Stimulated activated CD4-positive, alpha-beta T cell treated with anti-CD3 and anti-CD28 coated beads, Interleukin-4, amount 100 ng/mL, for 4 hours (primary cell): Measurements from ENCODE around the gene MAP4K4.
A peak's percentile ranks its signal among the peaks of the same experiment; 100 is the strongest.
"Not testable (repeated sequence)": the region's sequence is repeated elsewhere in the genome, so short reads cannot be mapped to it uniquely, and the experiment has no call there.

Source experiments
- DNase-seq, 2 experiments: peaks; one replicate each; pipeline ENCODE4 v3.0.0-alpha.2; 2020

MAP4K4 gene

DNA sequence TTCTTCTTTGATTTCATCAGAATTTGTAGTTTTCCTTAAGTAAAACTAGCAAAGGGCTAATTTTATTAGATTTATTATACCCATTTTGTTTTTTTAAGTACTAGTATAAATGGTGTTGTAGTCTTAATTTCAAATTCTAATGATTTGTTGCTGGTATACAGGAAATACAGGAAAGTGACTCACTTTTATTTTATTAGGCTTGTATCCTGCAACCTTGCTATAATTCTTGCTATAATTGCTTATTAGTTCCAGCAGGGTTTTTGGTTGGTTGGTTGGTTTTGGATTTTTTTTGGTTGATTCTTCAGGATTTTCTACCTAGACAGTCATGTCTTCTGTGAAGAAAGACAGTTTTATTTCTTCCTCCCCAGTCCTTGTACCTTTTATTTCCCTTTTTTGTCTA lies 183.6 kb downstream of the MAP4K4 start:
- no peak for DNase-seq

DNA sequence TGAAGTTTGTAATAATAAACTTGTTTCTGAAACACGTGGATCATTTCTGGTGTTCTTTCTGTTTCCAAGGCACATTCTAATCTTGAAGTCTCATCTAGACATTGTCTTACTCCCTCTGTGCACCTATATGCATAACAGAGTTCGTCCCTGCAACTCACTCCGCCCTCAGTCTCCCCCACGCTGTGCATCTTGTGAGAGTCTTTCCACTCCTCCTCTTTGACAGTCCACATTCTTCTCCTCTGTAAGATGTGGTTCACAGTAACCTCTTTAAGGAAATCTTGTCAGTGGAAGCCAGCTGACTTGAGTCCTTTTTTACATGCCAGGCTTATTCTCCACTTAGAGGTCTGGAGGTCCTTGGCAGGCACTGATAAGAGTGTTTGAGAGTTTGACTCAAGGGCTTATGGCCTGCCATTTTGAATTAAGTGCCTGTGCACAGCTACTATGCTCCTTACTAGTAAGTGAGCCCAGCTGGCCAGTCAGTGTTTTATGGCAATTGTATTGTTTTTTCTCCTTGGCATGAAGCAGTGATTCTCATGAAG lies 185.3 kb downstream of the MAP4K4 start:
- no peak for DNase-seq

DNA sequence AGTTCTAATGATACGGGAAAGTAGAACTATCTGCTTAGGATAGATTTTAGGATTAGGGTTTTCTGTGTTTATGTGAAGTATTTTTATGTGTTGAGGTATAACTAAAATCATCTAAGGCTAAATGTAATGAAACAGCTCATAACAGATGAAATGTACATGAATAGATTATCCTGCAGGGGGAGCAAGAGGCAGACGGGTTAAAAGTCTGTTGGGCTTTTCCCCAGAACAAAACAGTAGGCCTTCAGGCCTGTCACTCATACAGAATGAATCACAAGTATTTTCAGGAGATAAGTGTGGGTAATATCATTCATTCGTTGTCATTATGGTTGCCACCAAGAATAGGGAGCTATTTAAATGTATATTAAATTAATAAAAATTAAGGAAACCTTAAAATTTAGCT lies 186.4 kb downstream of the MAP4K4 start:
- DNase-seq, result peak; percentile 16 to 32

DNA sequence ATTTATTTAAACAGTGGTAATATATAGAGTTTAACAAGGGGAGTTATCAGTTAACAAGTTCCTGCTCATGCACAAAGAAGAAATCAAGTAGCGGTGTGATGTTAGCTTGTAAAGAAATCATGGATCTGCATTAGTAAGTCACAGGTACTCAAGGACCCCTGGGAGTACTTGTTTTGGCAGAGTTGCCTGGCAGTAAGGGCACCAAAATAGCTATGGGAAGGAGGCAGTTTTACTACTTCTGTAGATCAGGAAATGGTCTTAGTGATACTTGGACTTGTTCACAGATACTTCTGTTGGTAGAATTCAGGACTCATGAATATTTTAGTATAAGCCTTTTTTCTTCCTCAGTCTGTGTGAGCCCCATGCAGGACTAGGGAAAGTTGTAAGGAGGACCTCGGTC lies 186.9 kb downstream of the MAP4K4 start:
- no peak for DNase-seq

DNA sequence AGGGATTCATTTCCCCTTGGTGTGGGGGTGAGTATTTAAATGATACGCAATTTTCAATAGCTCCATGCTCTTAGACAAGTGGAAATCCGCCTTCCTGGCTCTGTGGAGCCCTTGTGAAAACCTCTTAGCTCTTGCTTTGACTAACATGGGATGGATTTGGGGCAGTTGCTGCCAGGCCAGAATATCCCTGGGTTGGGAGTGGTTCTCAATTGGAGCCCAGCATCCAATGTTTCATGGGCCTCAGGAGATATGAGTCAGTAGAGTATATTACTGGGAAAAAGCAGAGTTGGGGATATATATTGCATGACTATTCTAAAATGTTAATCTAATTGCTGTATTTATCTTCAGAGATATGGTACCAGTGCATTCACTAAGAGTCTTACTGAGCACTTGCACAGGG lies 189.8 kb downstream of the MAP4K4 start:
- DNase-seq, result no peak

DNA sequence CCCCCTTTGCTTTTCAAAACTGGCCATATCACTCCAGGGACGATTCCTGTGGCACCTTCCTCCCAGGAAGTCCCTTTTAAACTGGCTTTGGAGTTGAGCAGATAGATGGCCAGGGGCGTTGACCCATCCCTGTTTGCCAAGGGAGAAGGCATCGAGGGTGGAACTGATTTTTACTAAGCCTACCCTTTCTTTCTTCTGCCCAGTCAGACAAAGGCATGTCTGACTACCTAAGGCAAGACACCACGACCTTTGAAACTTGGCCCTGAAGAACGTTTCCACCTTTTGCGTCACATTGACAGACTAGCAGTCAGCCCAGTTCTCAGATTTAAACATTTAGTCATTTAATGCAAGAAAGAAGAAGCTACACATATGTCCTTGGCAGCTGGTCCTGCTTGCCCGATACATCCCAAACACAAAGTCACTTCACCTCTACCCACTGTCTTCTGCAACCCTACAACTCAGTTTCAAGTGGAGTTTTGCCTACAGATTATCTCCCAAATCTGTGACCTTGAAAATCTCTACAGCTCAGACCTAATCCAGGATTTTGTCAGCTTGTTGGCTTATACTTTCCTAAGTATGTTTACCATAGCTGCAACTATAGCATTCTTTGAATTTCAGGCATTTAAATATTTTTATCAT lies 192.1 kb downstream of the MAP4K4 start:
- no peak for DNase-seq

DNA sequence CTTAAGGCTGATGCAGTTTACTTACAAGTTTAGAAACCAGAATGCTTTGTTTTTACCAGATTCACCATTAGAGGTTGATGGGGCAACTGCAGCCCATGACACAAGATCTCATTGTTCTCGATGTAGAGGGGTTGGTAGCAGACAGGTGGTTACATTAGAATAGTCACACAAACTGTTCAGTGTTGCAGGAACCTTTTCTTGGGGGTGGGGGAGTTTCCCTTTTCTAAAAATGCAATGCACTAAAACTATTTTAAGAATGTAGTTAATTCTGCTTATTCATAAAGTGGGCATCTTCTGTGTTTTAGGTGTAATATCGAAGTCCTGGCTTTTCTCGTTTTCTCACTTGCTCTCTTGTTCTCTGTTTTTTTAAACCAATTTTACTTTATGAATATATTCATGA lies 194.9 kb downstream of the MAP4K4 start:
- DNase-seq, result no peak

DNA sequence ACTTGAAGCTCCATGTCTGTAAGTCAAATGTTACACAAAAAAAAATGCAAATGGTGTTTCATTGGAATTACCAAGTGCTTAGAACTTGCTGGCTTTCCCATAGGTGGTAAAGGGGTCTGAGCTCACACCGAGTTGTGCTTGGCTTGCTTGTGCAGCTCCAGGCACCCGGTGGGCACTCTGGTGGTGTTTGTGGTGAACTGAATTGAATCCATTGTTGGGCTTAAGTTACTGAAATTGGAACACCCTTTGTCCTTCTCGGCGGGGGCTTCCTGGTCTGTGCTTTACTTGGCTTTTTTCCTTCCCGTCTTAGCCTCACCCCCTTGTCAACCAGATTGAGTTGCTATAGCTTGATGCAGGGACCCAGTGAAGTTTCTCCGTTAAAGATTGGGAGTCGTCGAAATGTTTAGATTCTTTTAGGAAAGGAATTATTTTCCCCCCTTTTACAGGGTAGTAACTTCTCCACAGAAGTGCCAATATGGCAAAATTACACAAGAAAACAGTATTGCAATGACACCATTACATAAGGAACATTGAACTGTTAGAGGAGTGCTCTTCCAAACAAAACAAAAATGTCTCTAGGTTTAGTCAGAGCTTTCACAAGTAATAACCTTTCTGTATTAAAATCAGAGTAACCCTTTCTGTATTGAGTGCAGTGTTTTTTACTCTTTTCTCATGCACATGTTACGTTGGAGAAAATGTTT lies 196.3 kb downstream of the MAP4K4 start:
- no peak for DNase-seq

DNA sequence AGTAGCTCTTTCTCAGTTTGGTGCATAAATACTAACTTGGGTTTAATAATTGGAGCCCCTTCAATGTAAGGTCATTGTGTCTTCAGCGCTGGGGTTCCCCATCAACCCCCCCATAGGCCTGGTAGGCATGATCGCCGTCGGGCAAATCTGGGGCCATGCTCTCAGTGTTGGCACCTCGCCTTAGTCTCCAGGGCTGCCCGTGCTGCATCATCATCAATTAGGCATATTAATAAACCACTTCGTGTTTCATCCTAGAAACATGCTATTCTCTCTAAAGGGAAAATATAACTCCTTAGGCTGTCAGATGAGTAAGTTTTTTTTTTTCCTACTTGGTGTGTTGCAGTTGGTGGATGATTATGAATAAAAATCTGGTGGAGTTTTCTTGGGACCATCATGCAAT lies 197.5 kb downstream of the MAP4K4 start:
- no peak for DNase-seq

DNA sequence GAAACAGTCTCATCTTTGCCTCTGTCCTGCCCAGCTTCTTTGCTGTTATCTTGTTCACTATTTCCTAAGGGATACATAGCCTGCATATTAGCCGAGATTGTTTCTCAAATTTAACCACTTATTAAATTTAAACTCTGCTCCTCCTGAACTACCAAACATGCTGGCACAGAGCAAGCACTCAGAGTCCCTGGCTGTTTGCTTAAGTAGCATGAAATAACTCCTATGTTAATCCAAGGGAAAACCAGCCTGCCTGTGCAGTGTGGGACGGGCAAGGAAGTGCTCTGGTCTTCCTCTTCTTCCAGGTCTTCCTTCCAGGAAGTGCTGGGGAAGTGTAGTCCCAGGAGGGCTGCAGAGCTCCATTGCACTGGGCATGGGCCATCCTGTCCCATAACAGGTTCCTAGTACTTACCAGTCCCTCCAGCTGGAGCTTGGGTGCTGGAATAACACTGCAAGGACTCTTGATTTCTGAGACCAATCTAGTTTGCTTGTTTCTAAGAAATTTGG lies 198.4 kb downstream of the MAP4K4 start:
- no peak for DNase-seq

DNA sequence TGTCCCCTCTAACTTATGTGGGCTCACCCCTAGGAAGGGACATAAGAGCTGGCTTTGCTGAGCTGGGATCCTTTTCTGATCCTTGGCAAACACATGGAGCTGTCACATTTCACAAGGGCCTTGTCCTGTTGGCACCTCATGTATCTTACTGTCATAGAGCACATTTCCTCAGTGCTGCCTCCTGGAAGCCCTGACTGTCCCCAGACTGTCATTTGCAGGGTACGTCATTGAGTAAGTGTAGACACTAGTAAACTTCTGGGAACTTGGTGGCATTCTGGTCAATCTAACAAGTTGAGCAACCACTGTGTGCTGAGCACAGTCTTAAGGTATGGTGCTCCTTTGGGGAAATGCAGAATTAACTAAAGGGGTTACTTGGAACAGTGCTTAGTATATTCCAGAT lies 199.8 kb downstream of the MAP4K4 start:
- no peak for DNase-seq

DNA sequence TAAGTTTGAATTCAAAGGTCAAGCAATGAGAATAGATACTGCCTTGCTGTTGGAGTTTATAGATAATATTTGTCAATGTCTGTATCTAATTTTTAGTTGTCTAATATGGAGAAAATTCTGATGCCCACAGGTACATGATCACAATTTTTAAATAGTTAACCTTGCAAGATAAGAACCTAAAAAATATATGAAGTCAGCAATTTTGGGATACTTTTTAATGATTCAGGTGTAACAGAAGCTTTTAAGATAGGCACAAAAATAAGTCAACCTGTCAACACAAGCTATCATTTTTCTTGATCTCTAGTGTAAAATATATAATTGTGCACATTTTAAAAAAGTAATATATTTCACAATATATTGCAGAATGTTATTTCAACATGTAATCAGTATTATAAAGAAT lies 201.8 kb downstream of the MAP4K4 start:
- DNase-seq, result no peak

DNA sequence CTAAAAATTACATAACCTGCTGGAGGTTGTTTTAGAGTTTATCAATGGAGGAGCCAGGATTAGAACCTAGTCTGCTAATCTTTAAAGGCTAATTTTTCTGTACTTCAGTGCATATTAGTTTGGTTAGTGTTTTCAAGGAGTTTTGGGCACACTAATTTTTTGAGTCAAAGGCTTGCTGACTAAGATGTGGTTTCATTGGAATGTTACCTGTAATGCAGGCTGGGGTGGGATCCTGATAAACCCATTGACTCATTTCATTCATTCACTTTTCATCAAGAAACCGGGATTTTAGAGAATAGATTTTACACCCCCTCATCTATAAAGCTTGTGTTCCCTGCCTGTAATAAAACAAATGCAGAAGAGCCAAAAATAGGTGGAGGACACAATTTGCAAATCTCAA lies 202.4 kb downstream of the MAP4K4 start:
- no peak for DNase-seq

DNA sequence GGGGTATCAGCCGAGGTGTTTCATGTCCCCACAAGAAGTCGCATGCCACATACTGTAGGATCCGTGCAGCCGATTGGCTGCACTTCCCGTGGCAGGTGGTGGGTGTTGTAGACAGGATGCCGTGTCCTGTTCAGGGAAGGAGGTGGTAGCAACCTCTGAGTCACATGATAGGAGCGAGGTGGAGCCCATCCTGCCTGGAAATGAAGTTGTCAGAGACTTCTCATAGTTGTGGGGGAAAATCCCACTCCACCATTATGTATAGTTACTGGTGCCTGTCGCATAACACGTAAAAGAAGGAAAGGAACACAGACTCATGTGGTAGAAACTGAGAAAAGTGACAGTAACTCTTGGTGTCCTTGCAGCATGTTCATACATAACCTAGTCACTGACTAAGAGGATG lies 202.9 kb downstream of the MAP4K4 start:
- DNase-seq, result peak in 1 of 2 experiments; percentile 13

DNA sequence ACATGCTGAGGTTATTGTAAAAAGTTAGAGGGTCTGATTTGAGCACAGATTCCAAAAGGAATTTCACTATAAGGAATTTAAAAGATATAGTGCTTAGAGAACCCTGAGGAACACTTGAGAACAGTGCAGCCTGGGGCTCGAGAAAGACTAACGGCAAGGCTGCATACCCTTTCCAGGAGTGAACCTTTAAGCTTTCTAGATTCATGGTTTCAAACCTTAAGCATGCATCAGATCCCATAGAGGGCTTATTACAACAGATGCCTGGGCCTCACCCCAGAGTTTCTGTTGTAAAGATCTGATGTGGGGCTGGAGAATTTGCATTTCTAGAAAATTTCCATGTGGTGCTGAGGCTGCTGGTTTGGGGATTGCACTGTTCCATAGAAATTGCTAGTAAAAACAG lies 203.7 kb downstream of the MAP4K4 start:
- DNase-seq, result no peak

DNA sequence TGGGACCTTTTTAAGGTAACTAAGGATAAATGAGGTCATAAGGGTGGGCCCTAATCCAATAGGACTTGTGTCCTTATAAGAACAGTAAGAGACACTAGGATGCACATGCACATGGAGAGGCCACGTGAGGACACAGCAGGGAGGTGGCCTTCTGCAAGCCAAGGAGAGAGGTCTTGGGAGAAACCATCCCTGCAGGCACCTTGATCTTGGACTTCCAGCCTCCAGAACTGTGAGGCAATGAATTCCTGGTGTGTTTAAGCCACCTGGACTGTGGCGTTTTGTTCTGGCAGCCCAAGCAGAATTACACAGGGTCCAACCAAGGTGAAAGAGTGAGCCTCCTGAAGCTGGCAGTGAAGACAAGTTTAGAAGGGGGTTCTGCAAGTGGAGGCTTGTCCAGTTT lies 204.7 kb downstream of the MAP4K4 start:
- DNase-seq, result no peak

DNA sequence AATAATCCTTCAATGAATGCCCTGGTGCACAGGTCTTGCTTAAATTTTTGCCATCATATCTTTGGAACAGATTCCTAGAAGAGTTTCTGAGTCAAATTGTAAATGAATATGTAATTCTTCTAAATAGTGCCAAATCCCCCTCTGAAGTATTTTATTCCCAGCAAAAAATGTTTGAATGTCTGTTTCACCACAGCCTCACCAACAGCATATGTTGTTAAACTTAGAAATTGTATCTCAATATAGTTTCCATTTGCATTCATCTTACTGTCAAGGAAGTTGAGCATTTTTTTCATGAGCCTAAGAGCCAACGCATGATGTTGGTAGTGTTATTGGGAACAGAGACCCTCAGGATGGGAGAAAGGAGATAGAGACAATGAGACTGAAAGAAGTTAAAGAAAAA lies 207.4 kb downstream of the MAP4K4 start:
- no peak for DNase-seq

DNA sequence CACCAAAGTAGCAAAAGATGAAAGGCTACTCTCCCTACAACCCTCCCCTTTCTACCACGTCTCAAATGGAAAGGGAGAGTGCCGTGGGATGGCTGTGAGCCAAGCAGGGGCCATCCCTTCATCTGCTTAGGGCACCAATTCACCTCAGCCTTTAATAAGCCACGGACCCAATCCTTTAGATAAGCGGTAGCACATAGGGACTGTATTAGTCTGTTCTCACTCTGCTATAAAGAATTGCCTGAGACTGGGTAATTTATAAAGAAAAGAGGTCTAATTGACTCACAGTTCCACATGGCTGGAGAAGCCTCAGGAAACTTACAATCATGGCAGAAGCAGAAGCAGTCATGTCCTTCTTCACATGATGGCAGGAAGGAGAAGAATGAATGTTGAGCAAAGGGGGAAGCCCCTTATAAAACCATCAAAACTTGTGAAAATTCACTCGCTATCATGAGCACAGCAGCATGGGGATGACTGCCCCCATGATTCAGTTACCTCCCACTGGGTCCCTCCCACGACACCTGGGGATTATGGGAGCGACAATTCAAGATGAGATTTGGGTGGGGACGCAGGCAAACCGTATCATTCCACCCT lies 208.3 kb downstream of the MAP4K4 start:
- DNase-seq, result no peak

DNA sequence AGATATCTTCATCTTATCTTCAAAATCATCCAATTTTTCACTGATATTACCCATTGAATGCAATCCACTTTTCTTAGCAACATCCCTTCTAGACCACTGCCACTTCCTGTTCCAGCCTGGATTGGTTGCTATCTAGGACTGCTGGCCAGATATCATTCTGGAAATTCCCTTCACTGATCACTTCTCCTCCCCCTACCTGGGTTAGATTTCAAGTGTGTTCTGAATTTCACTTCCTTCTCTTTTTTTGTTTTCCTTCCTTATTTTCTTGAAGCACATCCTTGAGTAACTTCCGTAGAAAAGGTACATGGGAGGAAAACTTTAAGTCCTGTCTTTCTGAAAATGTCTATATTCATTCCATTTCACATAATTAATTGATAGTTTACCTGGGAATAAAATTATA lies 212.3 kb downstream of the MAP4K4 start:
- no peak for DNase-seq

DNA sequence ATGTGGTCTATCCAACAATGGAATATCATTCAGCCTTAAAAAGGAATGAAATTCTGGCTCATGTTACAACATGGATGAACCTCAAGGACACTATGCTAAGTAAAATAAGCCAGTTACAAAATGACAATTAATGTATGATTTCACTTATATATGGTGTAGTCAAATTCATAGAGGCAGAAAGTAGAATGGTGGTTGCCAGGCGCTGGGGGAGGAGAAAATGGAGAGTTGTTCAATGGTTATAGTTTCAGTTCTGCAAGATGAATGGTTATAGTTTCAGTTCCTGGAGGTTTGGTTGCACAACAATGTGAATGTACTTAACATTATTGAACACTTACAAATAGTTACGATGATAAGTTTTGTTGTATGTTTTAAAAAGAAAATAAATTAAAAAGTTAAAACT lies 215.0 kb downstream of the MAP4K4 start:
- no peak for DNase-seq

DNA sequence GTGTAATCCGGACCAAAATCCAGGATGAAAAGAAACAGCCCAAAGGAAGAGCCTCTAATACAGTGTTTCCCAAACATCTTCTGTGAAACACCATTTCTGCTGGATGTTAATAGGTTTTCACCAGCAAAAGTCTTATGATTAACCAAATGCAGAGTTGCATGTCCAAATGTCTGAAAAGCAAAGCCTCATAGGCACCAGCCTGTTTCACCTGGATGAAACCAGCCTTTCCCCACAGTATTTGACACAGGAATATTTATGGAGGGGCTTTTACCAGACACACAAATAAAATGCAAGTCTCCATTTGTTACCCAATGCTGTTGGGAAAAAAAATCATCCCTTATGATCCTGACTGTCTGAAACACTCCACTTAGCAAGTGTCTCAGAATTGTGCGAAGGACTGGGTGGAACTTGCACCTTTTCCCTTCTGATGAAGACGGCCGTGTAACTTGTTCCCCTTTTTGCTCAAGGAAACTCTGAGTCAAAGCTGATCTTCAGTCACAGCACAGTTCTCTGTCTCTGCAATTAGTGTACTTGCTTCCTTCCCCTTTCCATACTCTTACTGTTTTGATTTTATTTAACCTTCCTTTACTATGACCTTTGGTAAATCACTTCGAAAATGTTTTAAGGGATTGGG lies 223.9 kb downstream of the MAP4K4 start:
- no peak for DNase-seq

DNA sequence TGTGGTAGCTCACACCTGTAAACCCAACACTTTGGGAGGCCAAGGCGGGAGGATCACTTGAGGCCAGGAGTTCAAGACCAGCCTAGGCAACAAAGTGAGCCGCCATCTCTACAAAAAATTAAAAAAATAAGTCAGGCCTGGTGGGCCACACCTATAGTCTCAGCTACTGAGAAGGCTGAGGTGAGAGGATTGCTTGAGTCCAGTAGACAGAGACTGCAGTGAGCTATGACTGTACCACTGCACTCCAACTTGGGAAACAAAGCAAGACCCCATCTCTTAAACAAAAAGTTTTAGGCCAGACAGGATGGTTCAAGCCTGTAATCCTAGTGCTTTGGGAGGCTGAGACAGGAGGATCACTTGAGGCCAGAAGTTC lies 224.4 kb downstream of the MAP4K4 start:
- DNase-seq, result no peak

DNA sequence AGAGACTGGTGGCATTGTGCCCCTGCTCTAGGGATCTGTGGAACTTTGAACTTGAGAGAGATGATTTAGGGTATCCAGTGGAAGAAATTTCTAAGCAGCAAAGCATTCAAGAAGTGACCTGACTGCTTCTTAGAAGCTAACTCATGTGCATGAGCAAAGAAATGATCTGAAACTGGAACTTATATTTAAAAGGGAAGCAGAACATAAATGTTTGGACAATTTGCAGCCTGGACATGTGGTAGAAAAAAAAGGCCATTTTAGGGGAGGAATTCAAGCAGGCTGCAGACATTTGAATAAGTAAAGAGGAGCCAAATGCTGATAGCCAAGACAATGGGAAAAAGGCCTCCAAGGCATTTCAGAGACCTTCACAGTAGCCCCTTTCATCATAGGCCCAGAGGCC lies 226.8 kb downstream of the MAP4K4 start:
- DNase-seq, result not testable (repeated sequence)

DNA sequence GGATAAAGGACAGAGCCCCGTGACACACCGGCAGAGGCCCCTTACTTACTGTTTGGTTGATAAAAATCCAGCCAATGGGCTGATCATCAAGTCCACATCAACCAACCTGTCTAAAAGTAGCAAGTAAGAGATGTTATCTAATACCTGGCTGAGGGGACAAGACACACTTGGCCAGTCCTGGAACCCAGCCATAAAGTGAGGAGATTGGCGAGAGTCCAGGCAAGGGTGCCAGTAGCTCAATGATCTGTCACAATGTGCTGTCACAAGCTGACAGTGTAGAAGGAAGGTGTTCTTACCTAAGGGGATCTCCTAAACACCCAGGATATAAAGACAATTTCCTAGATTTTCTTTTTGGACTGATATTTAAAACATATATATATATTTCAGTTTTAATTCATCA lies 232.5 kb downstream of the MAP4K4 start:
- DNase-seq, result no peak
